OCI-LY1 (cell line): ENCODE results near the gene INTS12.

Experiments used
- CTCF ChIP-seq: fragments of 200-600 bp; sonication (generic), shearing (Covaris generic); IDR thresholded peaks from 2 replicates; pipeline ENCODE4 v1.5.1; 2017; ENCODE audit warnings: mild to moderate bottlenecking, antibody characterized with exemption, low read length, moderate library complexity, mixed read lengths
- EZH2 ChIP-seq: fragments of 200-600 bp; sonication (generic), shearing (Covaris generic); IDR thresholded peaks from 2 replicates; pipeline ENCODE4 v1.8.0; 2017; ENCODE audit warnings: borderline replicate concordance, mixed run types, mild to moderate bottlenecking, antibody characterized with exemption, low read length, moderate library complexity, mixed read lengths

DNA sequence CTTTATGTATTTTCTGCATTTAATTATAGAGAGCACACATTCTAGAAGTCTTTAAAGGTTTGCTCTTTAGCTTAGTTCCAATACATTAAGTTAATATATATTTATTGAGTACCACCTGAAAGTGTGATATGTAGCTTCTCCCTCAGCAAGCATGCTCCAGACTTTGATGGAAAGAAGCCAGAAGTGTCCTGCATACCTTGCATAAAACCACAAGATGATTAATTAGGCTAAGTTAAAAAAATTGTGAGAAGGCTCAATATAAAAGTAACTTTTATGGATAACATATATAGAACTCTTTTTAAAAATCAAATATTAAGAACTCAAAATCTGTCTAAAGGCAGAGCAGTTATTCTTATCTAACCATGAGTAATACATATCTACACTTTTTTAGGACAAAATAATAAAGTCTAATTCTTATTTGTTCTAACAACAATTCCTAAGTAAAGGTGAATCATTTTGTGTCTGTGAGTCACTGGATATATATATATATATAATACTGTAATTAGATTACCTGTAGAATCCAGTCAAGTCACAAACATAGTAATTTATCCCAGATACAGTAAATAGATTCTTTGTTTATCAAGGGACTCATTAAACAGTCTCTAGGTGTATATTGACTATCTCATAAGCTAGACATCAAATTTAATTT lies 51.2 kb downstream of the INTS12 start:
- TF ChIP-seq CTCF: no peak
- no peak for TF ChIP-seq EZH2
